Measurements from ENCODE around the gene NTM.

DNA sequence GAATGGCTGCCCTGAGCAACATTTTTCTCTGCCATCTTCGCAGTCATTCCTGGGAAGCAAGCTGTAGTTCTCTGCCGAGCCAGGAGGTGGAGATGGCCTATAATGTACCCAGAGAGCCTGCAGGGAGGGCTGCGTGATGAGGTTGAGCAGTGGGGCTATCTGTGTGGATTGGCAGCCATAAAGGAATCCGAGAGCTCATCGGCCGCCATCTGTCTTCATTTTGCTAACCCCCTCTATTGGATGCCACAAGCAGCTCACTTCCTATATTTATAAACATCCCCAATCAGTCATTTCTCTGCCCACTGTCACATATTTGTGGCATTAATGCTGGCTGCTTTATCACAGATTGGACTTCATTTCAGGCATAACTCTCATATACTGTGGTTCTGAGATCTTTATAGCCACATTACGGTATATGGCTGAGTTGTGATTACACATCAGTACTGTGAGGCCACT, 209.5 kb downstream of the NTM start:
- TF ChIP-seq CTCF (IDR thresholded peaks at IDR 0.05): peak in 1 of 4 experiments; percentile 13
- TF ChIP-seq POLR2A (IDR thresholded peaks at IDR 0.05): no peak
- no peak for TF ChIP-seq EP300 (IDR thresholded peaks at IDR 0.05)
- TF ChIP-seq POLR2AphosphoS5 (IDR thresholded peaks at IDR 0.05): no peak
